ENCODE results near the gene TAB2.

GRCh38 chr6:149380523-149380922 is 63.0 kb downstream of the TAB2 start:
- TF ChIP-seq POLR2AphosphoS5 (IDR thresholded peaks at IDR 0.05; ENCODE audit: low read depth): no peak
- no peak for TF ChIP-seq CTCF (conservative IDR thresholded peaks at IDR 0.05; ENCODE audit: low read depth in 2 of 2)
- no peak for TF ChIP-seq ETS1 (IDR thresholded peaks at IDR 0.05)
- TF ChIP-seq ZNF331 (CRISPR knock-in tag; IDR thresholded peaks at IDR 0.05; ENCODE audit: low read depth): no peak
- TF ChIP-seq CREB1 (CRISPR knock-in tag; IDR thresholded peaks at IDR 0.05; ENCODE audit: low read depth): no peak
- no peak for TF ChIP-seq REST (IDR thresholded peaks at IDR 0.05; ENCODE audit: unreplicated experiment)
- no peak for TF ChIP-seq EZH2 (IDR thresholded peaks at IDR 0.05; ENCODE audit: low read depth, unreplicated experiment)
- TF ChIP-seq NANOG (IDR thresholded peaks at IDR 0.05; ENCODE audit: borderline replicate concordance): no peak
- TF ChIP-seq EZH2phosphoT487 (IDR thresholded peaks at IDR 0.05; ENCODE audit: unreplicated experiment): no peak
- no peak for TF ChIP-seq STAT1 (IDR thresholded peaks at IDR 0.05; ENCODE audit: unreplicated experiment)
